Measurements from ENCODE around the gene KCTD2. TPM values are rescaled to one million over a fixed set of nuclear protein-coding genes. Genes with fewer than 3 reads are reported as not detected.

KCTD2 gene
- total and polyA plus RNA-seq, 2 of the 13 experiments (the other 11 are each of a cell fraction or from before 2014, with no cell fraction given), result 28.3 to 32.6 TPM

GRCh38 chr17:75034236-75034908, 12.7 kb upstream of the KCTD2 start (continued):
- TF ChIP-seq, protein P1, sequence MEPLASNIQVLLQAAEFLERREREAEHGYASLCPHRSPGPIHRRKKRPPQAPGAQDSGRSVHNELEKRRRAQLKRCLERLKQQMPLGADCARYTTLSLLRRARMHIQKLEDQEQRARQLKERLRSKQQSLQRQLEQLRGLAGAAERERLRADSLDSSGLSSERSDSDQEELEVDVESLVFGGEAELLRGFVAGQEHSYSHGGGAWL (CRISPR knock-in tag; IDR thresholded peaks at IDR 0.05), result peak; percentile 74; the same call in 1 of the 2 replicates
- TF ChIP-seq, protein P2, sequence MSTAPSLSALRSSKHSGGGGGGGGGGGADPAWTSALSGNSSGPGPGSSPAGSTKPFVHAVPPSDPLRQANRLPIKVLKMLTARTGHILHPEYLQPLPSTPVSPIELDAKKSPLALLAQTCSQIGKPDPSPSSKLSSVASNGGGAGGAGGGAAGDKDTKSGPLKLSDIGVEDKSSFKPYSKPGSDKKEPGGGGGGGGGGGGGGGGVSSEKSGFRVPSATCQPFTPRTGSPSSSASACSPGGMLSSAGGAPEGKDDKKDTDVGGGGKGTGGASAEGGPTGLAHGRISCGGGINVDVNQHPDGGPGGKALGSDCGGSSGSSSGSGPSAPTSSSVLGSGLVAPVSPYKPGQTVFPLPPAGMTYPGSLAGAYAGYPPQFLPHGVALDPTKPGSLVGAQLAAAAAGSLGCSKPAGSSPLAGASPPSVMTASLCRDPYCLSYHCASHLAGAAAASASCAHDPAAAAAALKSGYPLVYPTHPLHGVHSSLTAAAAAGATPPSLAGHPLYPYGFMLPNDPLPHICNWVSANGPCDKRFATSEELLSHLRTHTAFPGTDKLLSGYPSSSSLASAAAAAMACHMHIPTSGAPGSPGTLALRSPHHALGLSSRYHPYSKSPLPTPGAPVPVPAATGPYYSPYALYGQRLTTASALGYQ (CRISPR knock-in tag; IDR thresholded peaks at IDR 0.05), result peak; percentile 22
- TF ChIP-seq MXD1 (CRISPR knock-in tag; IDR thresholded peaks at IDR 0.05) (peak; percentile 90), ATAD3A (CRISPR knock-in tag; IDR thresholded peaks at IDR 0.05) (0 out of 2 replicates have a peak, but pooled peaks have one; percentile 48), HOXD1 (CRISPR knock-in tag; IDR thresholded peaks at IDR 0.05) (peak; percentile 87), SP5 (CRISPR knock-in tag; IDR thresholded peaks at IDR 0.05; ENCODE audit: borderline replicate concordance, low read depth) (peak; percentile 62; the same call in 1 of the 2 replicates), ZNF235 (CRISPR knock-in tag; IDR thresholded peaks at IDR 0.05; ENCODE audit: borderline replicate concordance) (peak; percentile 13), MEF2D (CRISPR knock-in tag; IDR thresholded peaks at IDR 0.05) (peak; percentile 84; the same call in 1 of the 2 replicates), ATF7-NPFF (CRISPR knock-in tag; IDR thresholded peaks at IDR 0.05; ENCODE audit: low read depth) (peak; percentile 68), ZFP36L1 (CRISPR knock-in tag; IDR thresholded peaks at IDR 0.05) (0 out of 2 replicates have a peak, but pooled peaks have one; percentile 3), ZNF335 (CRISPR knock-in tag; IDR thresholded peaks at IDR 0.05) (peak; percentile 55; the same call in 1 of the 2 replicates), NFE2 (CRISPR knock-in tag; IDR thresholded peaks at IDR 0.05) (no peak), JARID2 (CRISPR knock-in tag; IDR thresholded peaks at IDR 0.05; ENCODE audit: insufficient replicate concordance) (peak; percentile 67), ZSCAN25 (CRISPR knock-in tag; IDR thresholded peaks at IDR 0.05) (peak; percentile 48; the same call in 1 of the 2 replicates), ZNF597 (CRISPR knock-in tag; IDR thresholded peaks at IDR 0.05) (no peak), HOXA3 (CRISPR knock-in tag; IDR thresholded peaks at IDR 0.05) (peak; percentile 91), POLR2AphosphoS2 (IDR thresholded peaks at IDR 0.05; ENCODE audit: low read depth, low read length) (no peak), EZH2 (conservative IDR thresholded peaks at IDR 0.05; ENCODE audit: low read depth, low read length) (no peak), NFE2L2 (IDR thresholded peaks at IDR 0.05; ENCODE audit: low read length) (no peak), SALL2 (CRISPR knock-in tag; IDR thresholded peaks at IDR 0.05) (peak; percentile 81), ZNF556 (CRISPR knock-in tag; IDR thresholded peaks at IDR 0.05; ENCODE audit: borderline replicate concordance) (peak; percentile 86; the same call in 1 of the 2 replicates), HNRNPUL1 (IDR thresholded peaks at IDR 0.05; ENCODE audit: low read depth, low read length) (no peak)
- TF ChIP-seq, protein P3, sequence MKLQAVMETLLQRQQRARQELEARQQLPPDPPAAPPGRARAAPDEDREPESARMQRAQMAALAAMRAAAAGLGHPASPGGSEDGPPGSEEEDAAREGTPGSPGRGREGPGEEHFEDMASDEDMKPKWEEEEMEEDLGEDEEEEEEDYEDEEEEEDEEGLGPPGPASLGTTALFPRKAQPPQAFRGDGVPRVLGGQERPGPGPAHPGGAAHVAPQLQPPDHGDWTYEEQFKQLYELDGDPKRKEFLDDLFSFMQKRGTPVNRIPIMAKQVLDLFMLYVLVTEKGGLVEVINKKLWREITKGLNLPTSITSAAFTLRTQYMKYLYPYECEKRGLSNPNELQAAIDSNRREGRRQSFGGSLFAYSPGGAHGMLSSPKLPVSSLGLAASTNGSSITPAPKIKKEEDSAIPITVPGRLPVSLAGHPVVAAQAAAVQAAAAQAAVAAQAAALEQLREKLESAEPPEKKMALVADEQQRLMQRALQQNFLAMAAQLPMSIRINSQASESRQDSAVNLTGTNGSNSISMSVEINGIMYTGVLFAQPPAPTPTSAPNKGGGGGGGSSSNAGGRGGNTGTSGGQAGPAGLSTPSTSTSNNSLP (IDR thresholded peaks at IDR 0.05; ENCODE audit: low read depth, low read length), result 0 out of 2 replicates have a peak, but pooled peaks have one; percentile 2
- TF ChIP-seq, protein P4, sequence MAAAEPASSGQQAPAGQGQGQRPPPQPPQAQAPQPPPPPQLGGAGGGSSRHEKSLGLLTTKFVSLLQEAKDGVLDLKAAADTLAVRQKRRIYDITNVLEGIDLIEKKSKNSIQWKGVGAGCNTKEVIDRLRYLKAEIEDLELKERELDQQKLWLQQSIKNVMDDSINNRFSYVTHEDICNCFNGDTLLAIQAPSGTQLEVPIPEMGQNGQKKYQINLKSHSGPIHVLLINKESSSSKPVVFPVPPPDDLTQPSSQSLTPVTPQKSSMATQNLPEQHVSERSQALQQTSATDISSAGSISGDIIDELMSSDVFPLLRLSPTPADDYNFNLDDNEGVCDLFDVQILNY (CRISPR knock-in tag; conservative IDR thresholded peaks at IDR 0.05), result peak; percentile 61; the same call in 1 of the 2 replicates

Measured in HepG2 (cell line).